GM19397 (cell line): ENCODE measurements around the gene CEACAM21.
"Not testable (repeated sequence)": the region's sequence is repeated elsewhere in the genome, so short reads cannot be mapped to it uniquely, and the experiment has no call there.

Experiments
- ATAC-seq: cut with Tn5 transposase; IDR thresholded peaks from one replicate; pipeline ENCODE4 v1.9.1; 2021; ENCODE audit warnings: mild to moderate bottlenecking, moderate library complexity; ENCODE audit not compliant: unreplicated experiment

The CEACAM21 gene

GRCh38 chr19:41548954-41549688 is 26.8 kb upstream of the CEACAM21 start:
- ATAC-seq, result no peak

- ATAC-seq, result no peak
Observed at GRCh38 chr19:41549884-41550283, 26.1 kb upstream of the CEACAM21 start.

- no peak for ATAC-seq
Observed at GRCh38 chr19:41551212-41551610, 24.8 kb upstream of the CEACAM21 start.

GRCh38 chr19:41551711-41552110 is 24.3 kb upstream of the CEACAM21 start:
- ATAC-seq, result no peak

- no peak for ATAC-seq
Observed at GRCh38 chr19:41552558-41552957, 23.4 kb upstream of the CEACAM21 start.

- ATAC-seq, result no peak
Observed at GRCh38 chr19:41553804-41554203, 22.2 kb upstream of the CEACAM21 start.

GRCh38 chr19:41554907-41555306 is 21.1 kb upstream of the CEACAM21 start:
- ATAC-seq, result no peak

- ATAC-seq, result no peak
Observed at GRCh38 chr19:41555748-41556147, 20.2 kb upstream of the CEACAM21 start.

- no peak for ATAC-seq
Observed at GRCh38 chr19:41563854-41564514, 12.0 kb upstream of the CEACAM21 start.

- no peak for ATAC-seq
Observed at GRCh38 chr19:41564515-41565378, 11.2 kb upstream of the CEACAM21 start.

- ATAC-seq, result no peak
Observed at GRCh38 chr19:41565379-41565720, 10.6 kb upstream of the CEACAM21 start.

GRCh38 chr19:41566001-41566400 is 10.0 kb upstream of the CEACAM21 start:
- no peak for ATAC-seq

GRCh38 chr19:41569481-41570150 is 6.3 kb upstream of the CEACAM21 start:
- no peak for ATAC-seq

- ATAC-seq, result no peak
Observed at GRCh38 chr19:41570179-41570578, 5.8 kb upstream of the CEACAM21 start.

- no peak for ATAC-seq
Observed at GRCh38 chr19:41570639-41571112, 5.3 kb upstream of the CEACAM21 start.

GRCh38 chr19:41577144-41577830 is 1.3 kb downstream of the CEACAM21 start:
- no peak for ATAC-seq

GRCh38 chr19:41577833-41578232 is 1.9 kb downstream of the CEACAM21 start:
- no peak for ATAC-seq

GRCh38 chr19:41578886-41579285 is 2.9 kb downstream of the CEACAM21 start:
- ATAC-seq, result no peak

- ATAC-seq, result not testable (repeated sequence)
Observed at GRCh38 chr19:41581068-41581467, 5.1 kb downstream of the CEACAM21 start.

- ATAC-seq, result not testable (repeated sequence)
Observed at GRCh38 chr19:41582577-41583182, 6.7 kb downstream of the CEACAM21 start.
